OCI-LY1 (cell line): ENCODE data around the gene KRTDAP.
"Not testable (repeated sequence)": the region's sequence is repeated elsewhere in the genome, so short reads cannot be mapped to it uniquely, and the experiment has no call there.

ENCODE experiments used
- H2AFZ ChIP-seq: fragments of 200-600 bp; sonication (generic), shearing (Covaris generic); 2 replicates; pipeline ENCODE4 v1.6.0; 2014; ENCODE audit warnings: antibody characterized with exemption, mild to moderate bottlenecking, low read length
- H3F3A ChIP-seq: fragments of 200-600 bp; sonication (generic), shearing (Covaris generic); 2 replicates; pipeline ENCODE4 v1.6.0; 2014; ENCODE audit warnings: mild to moderate bottlenecking, antibody characterized with exemption, low read length, moderate library complexity; ENCODE audit not compliant: insufficient read depth
- H3K27ac ChIP-seq: fragments of 200-600 bp; sonication (generic); 2 replicates; pipeline ENCODE4 v1.5.1; 2014; ENCODE audit warnings: low read length, mixed run types, mild to moderate bottlenecking, low read depth; ENCODE audit not compliant: poor library complexity, severe bottlenecking
- H3K27me3 ChIP-seq: fragments of 200-600 bp; sonication (generic); 2 replicates; pipeline ENCODE4 v1.6.0; 2014; ENCODE audit warnings: antibody characterized with exemption, mild to moderate bottlenecking, low read length, moderate library complexity; ENCODE audit not compliant: insufficient read depth
- H3K36me3 ChIP-seq: fragments of 200-600 bp; sonication (generic); 2 replicates; pipeline ENCODE4 v1.6.1; 2014; ENCODE audit warnings: mild to moderate bottlenecking, antibody characterized with exemption, low read length, moderate library complexity, mixed read lengths; ENCODE audit not compliant: insufficient read depth
- H3K4me1 ChIP-seq: fragments of 200-600 bp; sonication (generic); 2 replicates; pipeline ENCODE4 v1.5.1; 2014; ENCODE audit warnings: mild to moderate bottlenecking, low read length, moderate library complexity; ENCODE audit not compliant: insufficient read depth, severe bottlenecking
- H3K4me2 ChIP-seq: fragments of 200-600 bp; sonication (generic), shearing (Covaris generic); 2 replicates; pipeline ENCODE4 v1.6.1; 2014; ENCODE audit warnings: low read length
- H3K4me3 ChIP-seq: fragments of 200-600 bp; sonication (generic); 2 replicates; pipeline ENCODE4 v1.5.1; 2014; ENCODE audit warnings: low read length, low read depth, mild to moderate bottlenecking, mixed read lengths; ENCODE audit not compliant: poor library complexity, severe bottlenecking
- H3K79me2 ChIP-seq: fragments of 200-600 bp; shearing (Covaris generic); 2 replicates; pipeline ENCODE4 v1.6.1; 2016; ENCODE audit warnings: mixed run types, low read length, mixed read lengths; ENCODE audit not compliant: insufficient read depth
- H3K9ac ChIP-seq: fragments of 200-600 bp; sonication (generic), shearing (Covaris generic); 2 replicates; pipeline ENCODE4 v1.6.1; 2014; ENCODE audit warnings: mild to moderate bottlenecking, low read length, mixed read lengths
- H3K9me2 ChIP-seq: fragments of 200-600 bp; sonication (generic), shearing (Covaris generic); 2 replicates; pipeline ENCODE4 v1.6.1; 2014; ENCODE audit warnings: low read depth, mild to moderate bottlenecking, low read length, mixed read lengths
- H3K9me3 ChIP-seq: fragments of 200-600 bp; shearing (Covaris generic); 2 replicates; pipeline ENCODE4 v1.6.1; 2014; ENCODE audit warnings: low read length, mixed read lengths
- H4K20me1 ChIP-seq: fragments of 200-600 bp; sonication (generic), shearing (Covaris generic); 2 replicates; pipeline ENCODE4 v1.6.0; 2016; ENCODE audit warnings: mild to moderate bottlenecking, low read length; ENCODE audit not compliant: insufficient read depth
- CTCF ChIP-seq: fragments of 200-600 bp; sonication (generic), shearing (Covaris generic); IDR thresholded peaks from 2 replicates; pipeline ENCODE4 v1.5.1; 2017; ENCODE audit warnings: mild to moderate bottlenecking, antibody characterized with exemption, low read length, moderate library complexity, mixed read lengths
- EZH2 ChIP-seq: fragments of 200-600 bp; sonication (generic), shearing (Covaris generic); IDR thresholded peaks from 2 replicates; pipeline ENCODE4 v1.8.0; 2017; ENCODE audit warnings: borderline replicate concordance, mixed run types, mild to moderate bottlenecking, antibody characterized with exemption, low read length, moderate library complexity, mixed read lengths

Gene KRTDAP

GRCh38 chr19:35471946-35472345 lies 18.3 kb downstream of the KRTDAP start:
- H3F3A ChIP-seq, result no peaks in the 10 kb centered on the region
- no peak overlapping the region for H3K4me2 ChIP-seq
- H3K79me2 ChIP-seq, result no peaks in the 10 kb centered on the region
- H3K9me2 ChIP-seq, result no peaks in the 10 kb centered on the region
- H2AFZ ChIP-seq, result no peak overlapping the region
- peaks cover 3% of the 10 kb centered on the region for H3K27me3 ChIP-seq
- no peaks in the 10 kb centered on the region for H3K36me3 ChIP-seq
- TF ChIP-seq CTCF, result no peak
- no peak for TF ChIP-seq EZH2
- no peak overlapping the region for H3K4me3 ChIP-seq
- H3K4me1 ChIP-seq, result no peaks in the 10 kb centered on the region
- no peak overlapping the region for H3K9ac ChIP-seq
- no peaks in the 10 kb centered on the region for H4K20me1 ChIP-seq
- no peaks in the 10 kb centered on the region for H3K9me3 ChIP-seq
- no peak overlapping the region for H3K27ac ChIP-seq

GRCh38 chr19:35471075-35471474 lies 19.2 kb downstream of the KRTDAP start:
- H3F3A ChIP-seq, H3K4me1 ChIP-seq, H3K9me2 ChIP-seq, H3K9me3 ChIP-seq, H3K79me2 ChIP-seq, H4K20me1 ChIP-seq, H3K4me2 ChIP-seq, H3K36me3 ChIP-seq, H3K27me3 ChIP-seq, H3K27ac ChIP-seq, H3K9ac ChIP-seq, H2AFZ ChIP-seq, H3K4me3 ChIP-seq: not testable (repeated sequence)

- H3K4me2 ChIP-seq, result no peak overlapping the region
- H3K4me3 ChIP-seq, result no peak overlapping the region
- no peaks in the 10 kb centered on the region for H3K36me3 ChIP-seq
- no peak for TF ChIP-seq EZH2
- TF ChIP-seq CTCF, result no peak
- no peaks in the 10 kb centered on the region for H4K20me1 ChIP-seq
- H3K79me2 ChIP-seq, result no peaks in the 10 kb centered on the region
- H3F3A ChIP-seq, result no peaks in the 10 kb centered on the region
- no peak overlapping the region for H3K9ac ChIP-seq
- no peak overlapping the region for H2AFZ ChIP-seq
- H3K27ac ChIP-seq, result no peak overlapping the region
- no peaks in the 10 kb centered on the region for H3K9me2 ChIP-seq
- no peaks in the 10 kb centered on the region for H3K9me3 ChIP-seq
- H3K4me1 ChIP-seq, result no peaks in the 10 kb centered on the region
- H3K27me3 ChIP-seq, result no peaks in the 10 kb centered on the region
Observed at GRCh38 chr19:35470128-35470527, 20.1 kb downstream of the KRTDAP start.

- Histone ChIP-seq H4K20me1 (no peaks in the 10 kb centered on the region), H3K79me2 (no peaks in the 10 kb centered on the region), H3K4me3 (no peak overlapping the region), H3K27me3 (no peaks in the 10 kb centered on the region), H3K4me1 (no peaks in the 10 kb centered on the region), H3F3A (no peaks in the 10 kb centered on the region), H2AFZ (no peak overlapping the region), H3K9me2 (no peaks in the 10 kb centered on the region), H3K27ac (no peak overlapping the region), H3K9me3 (no peaks in the 10 kb centered on the region), H3K4me2 (no peak overlapping the region), H3K9ac (no peak overlapping the region), H3K36me3 (no peaks in the 10 kb centered on the region)
- TF ChIP-seq EZH2 (no peak), CTCF (peak; percentile 63)
Observed at GRCh38 chr19:35468637-35469036, 21.6 kb downstream of the KRTDAP start.
